Neural crest cell (in vitro differentiated cells): Measurements from ENCODE around the gene HEATR5B. TPM values are rescaled to one million over a fixed set of nuclear protein-coding genes. Genes with fewer than 3 reads are reported as not detected.
"Not testable (repeated sequence)": the region's sequence is repeated elsewhere in the genome, so short reads cannot be mapped to it uniquely, and the experiment has no call there.

Experiments
- DNase-seq: peaks from one replicate; pipeline ENCODE4 v3.0.0; 2021; ENCODE audit warnings: low read depth, mixed read lengths, low spot score
- H3K27ac Mint-ChIP-seq: one replicate; pipeline ENCODE4 v1.8.0; 2021; ENCODE audit warnings: mild to moderate bottlenecking, mixed read lengths; ENCODE audit not compliant: unreplicated experiment
- H3K27me3 Mint-ChIP-seq: 2 replicates; pipeline ENCODE4 v1.8.0; 2021; ENCODE audit warnings: low read depth, mild to moderate bottlenecking, mixed read lengths
- H3K36me3 Mint-ChIP-seq: 2 replicates; pipeline ENCODE4 v1.8.0; 2021; ENCODE audit warnings: low read depth, mild to moderate bottlenecking, mixed read lengths
- H3K4me1 Mint-ChIP-seq: 2 replicates; pipeline ENCODE4 v1.8.0; 2021; ENCODE audit warnings: mixed read lengths
- H3K4me3 Mint-ChIP-seq: one replicate; pipeline ENCODE4 v1.8.0; 2021; ENCODE audit warnings: mild to moderate bottlenecking, mixed read lengths
- H3K9me3 Mint-ChIP-seq: 2 replicates; pipeline ENCODE4 v1.8.0; 2021; ENCODE audit warnings: mixed read lengths
- total RNA-seq: library from RNA; stranded (reverse); gene quantifications from 2 replicates; pipeline ENCODE4 v1.2.1, GENCODE V29; 2021
- TF ChIP-seq, protein P1 (sequence below): fragments of 200-600 bp; sonication (generic); conservative IDR thresholded peaks from 2 replicates; pipeline ENCODE4 v1.5.0; 2021; ENCODE audit warnings: antibody characterized with exemption, mild to moderate bottlenecking

HEATR5B gene
- total RNA-seq, 1 donor from 2014 or later: 17.7 TPM

- Mint-ChIP-seq H3K36me3 (peaks cover 7% of the 10 kb centered on the region), H3K27me3 (no peaks in the 10 kb centered on the region), H3K9me3 (peaks cover 2% of the 10 kb centered on the region), H3K4me3 (no peak overlapping the region), H3K4me1 (no peaks in the 10 kb centered on the region), H3K27ac (no peak overlapping the region)
- no peak for DNase-seq
- TF ChIP-seq, protein P1, sequence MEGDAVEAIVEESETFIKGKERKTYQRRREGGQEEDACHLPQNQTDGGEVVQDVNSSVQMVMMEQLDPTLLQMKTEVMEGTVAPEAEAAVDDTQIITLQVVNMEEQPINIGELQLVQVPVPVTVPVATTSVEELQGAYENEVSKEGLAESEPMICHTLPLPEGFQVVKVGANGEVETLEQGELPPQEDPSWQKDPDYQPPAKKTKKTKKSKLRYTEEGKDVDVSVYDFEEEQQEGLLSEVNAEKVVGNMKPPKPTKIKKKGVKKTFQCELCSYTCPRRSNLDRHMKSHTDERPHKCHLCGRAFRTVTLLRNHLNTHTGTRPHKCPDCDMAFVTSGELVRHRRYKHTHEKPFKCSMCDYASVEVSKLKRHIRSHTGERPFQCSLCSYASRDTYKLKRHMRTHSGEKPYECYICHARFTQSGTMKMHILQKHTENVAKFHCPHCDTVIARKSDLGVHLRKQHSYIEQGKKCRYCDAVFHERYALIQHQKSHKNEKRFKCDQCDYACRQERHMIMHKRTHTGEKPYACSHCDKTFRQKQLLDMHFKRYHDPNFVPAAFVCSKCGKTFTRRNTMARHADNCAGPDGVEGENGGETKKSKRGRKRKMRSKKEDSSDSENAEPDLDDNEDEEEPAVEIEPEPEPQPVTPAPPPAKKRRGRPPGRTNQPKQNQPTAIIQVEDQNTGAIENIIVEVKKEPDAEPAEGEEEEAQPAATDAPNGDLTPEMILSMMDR: no peak
Measured at GRCh38 chr2:36981911-36982310, 102.3 kb downstream of the HEATR5B start.

GRCh38 chr2:36979007-36979406 is 105.2 kb downstream of the HEATR5B start:
- H3K27ac Mint-ChIP-seq, H3K27me3 Mint-ChIP-seq, H3K4me1 Mint-ChIP-seq, DNase-seq, H3K9me3 Mint-ChIP-seq, H3K4me3 Mint-ChIP-seq, H3K36me3 Mint-ChIP-seq: not testable (repeated sequence)

DNA sequence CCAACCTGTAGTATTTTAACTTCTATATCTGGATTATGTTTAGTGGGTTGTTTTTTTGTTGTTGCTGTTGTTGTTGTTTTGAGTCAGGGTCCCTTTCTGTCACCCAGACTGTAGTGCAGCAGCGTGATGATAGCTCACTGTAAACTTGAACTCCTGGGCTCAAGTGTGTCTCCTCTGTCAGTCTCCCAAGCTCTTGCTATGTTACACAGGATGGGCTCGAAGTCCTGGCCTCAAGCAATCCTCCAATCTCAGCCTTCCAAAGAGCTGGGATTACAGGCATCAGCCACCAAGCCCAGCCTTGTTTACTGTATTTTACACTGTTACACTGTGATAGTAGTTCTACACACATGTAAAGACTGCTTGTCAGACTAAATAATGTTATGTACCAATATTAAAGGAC is 108.1 kb downstream of the HEATR5B start:
- TF ChIP-seq, protein P1: no peak
- H3K27ac Mint-ChIP-seq: no peak overlapping the region
- peaks cover 7% of the 10 kb centered on the region for H3K36me3 Mint-ChIP-seq
- H3K27me3 Mint-ChIP-seq: no peaks in the 10 kb centered on the region
- H3K4me3 Mint-ChIP-seq: no peak overlapping the region
- H3K9me3 Mint-ChIP-seq: peaks cover 2% of the 10 kb centered on the region
- DNase-seq: no peak
- H3K4me1 Mint-ChIP-seq: no peaks in the 10 kb centered on the region

- peaks cover 7% of the 10 kb centered on the region for H3K36me3 Mint-ChIP-seq
- H3K4me1 Mint-ChIP-seq: no peaks in the 10 kb centered on the region
- H3K4me3 Mint-ChIP-seq: no peak overlapping the region
- H3K27me3 Mint-ChIP-seq: no peaks in the 10 kb centered on the region
- no peak for DNase-seq
- no peak overlapping the region for H3K27ac Mint-ChIP-seq
- TF ChIP-seq, protein P1: no peak
- peaks cover 2% of the 10 kb centered on the region for H3K9me3 Mint-ChIP-seq
Measured at GRCh38 chr2:36975306-36975705, 108.9 kb downstream of the HEATR5B start.

- TF ChIP-seq, protein P1: no peak
- Mint-ChIP-seq H3K4me3 (no peak overlapping the region), H3K9me3 (peaks cover 2% of the 10 kb centered on the region), H3K27ac (no peak overlapping the region), H3K4me1 (peaks cover under 1% of the 10 kb centered on the region), H3K27me3 (no peaks in the 10 kb centered on the region), H3K36me3 (peaks cover 4% of the 10 kb centered on the region)
- DNase-seq: no peak
Measured at GRCh38 chr2:36973320-36973719, 110.9 kb downstream of the HEATR5B start.

DNA sequence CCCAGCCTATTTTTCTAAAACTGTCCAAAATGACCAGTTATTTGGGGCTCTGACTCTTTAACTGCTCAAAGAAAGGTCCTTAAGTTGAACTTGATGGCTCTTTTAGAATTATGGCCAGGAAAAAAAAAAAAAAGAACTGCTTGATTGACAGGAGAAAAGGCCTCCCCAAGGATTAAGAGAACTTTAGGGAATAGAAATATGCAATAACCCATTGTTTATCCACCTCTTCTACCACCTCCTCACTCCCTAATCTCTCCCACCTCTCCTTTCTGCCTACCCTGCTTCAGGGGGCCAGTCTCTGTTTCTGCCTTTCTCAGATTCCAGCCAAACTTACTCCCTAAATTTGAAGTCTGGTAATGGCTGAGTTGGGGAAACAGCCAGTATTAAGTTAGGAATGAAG is 112.2 kb downstream of the HEATR5B start:
- peaks cover 6% of the 10 kb centered on the region for H3K27me3 Mint-ChIP-seq
- peak overlapping the region; percentile 64 for H3K4me3 Mint-ChIP-seq
- DNase-seq: no peak
- TF ChIP-seq, protein P1: no peak
- no peaks in the 10 kb centered on the region for H3K9me3 Mint-ChIP-seq
- no peaks in the 10 kb centered on the region for H3K36me3 Mint-ChIP-seq
- peaks cover 14% of the 10 kb centered on the region for H3K4me1 Mint-ChIP-seq
- H3K27ac Mint-ChIP-seq: no peak overlapping the region
